Parathyroid adenoma (tissue), 2 donors: ENCODE results near the gene NEUROD1.

ENCODE experiments used
- H2AFZ ChIP-seq: fragments of 300-600 bp; sonication (generic); one replicate; pipeline ENCODE4 v1.7.0; 2017; ENCODE audit warnings: antibody characterized with exemption, mild to moderate bottlenecking
- H3K27ac ChIP-seq: fragments of 300-600 bp; sonication (generic); one replicate; pipeline ENCODE4 v1.7.0; 2017
- H3K27me3 ChIP-seq: fragments of 300-600 bp; sonication (generic); one replicate; pipeline ENCODE4 v1.7.0; 2017; ENCODE audit warnings: low read length; ENCODE audit not compliant: control insufficient read depth, insufficient read depth
- H3K36me3 ChIP-seq: fragments of 300-600 bp; sonication (generic); one replicate; pipeline ENCODE4 v1.7.0; 2017; ENCODE audit warnings: low read length; ENCODE audit not compliant: control insufficient read depth, insufficient read depth
- H3K4me1 ChIP-seq: fragments of 300-600 bp; sonication (generic); one replicate; pipeline ENCODE4 v1.7.0; 2017; ENCODE audit warnings: control low read depth
- H3K4me2 ChIP-seq: fragments of 300-600 bp; sonication (generic); one replicate; pipeline ENCODE4 v1.7.0; 2017; ENCODE audit warnings: low read length
- H3K4me3 ChIP-seq: fragments of 300-600 bp; sonication (generic); one replicate; pipeline ENCODE4 v1.7.0; 2017; ENCODE audit warnings: low read depth, low read length
- H3K79me2 ChIP-seq: fragments of 300-600 bp; sonication (generic); one replicate; pipeline ENCODE4 v1.7.0; 2017; ENCODE audit warnings: control low read depth
- H3K9ac ChIP-seq: fragments of 300-600 bp; sonication (generic); one replicate; pipeline ENCODE4 v1.7.0; 2017; ENCODE audit warnings: mild to moderate bottlenecking
- H3K9me3 ChIP-seq: fragments of 300-600 bp; sonication (generic); one replicate; pipeline ENCODE4 v1.7.0; 2017; ENCODE audit warnings: low read length; ENCODE audit not compliant: control insufficient read depth
- TF ChIP-seq, protein P1 (sequence below): fragments of 300-600 bp; sonication (generic); IDR thresholded peaks from one replicate; pipeline ENCODE4 v1.7.0; 2017; ENCODE audit warnings: antibody characterized with exemption, mild to moderate bottlenecking
- donor health status: primary hyperparathyroidism.

The NEUROD1 gene

GRCh38 chr2:181628590-181629585, 51.4 kb downstream of the NEUROD1 start:
- TF ChIP-seq, protein P1, sequence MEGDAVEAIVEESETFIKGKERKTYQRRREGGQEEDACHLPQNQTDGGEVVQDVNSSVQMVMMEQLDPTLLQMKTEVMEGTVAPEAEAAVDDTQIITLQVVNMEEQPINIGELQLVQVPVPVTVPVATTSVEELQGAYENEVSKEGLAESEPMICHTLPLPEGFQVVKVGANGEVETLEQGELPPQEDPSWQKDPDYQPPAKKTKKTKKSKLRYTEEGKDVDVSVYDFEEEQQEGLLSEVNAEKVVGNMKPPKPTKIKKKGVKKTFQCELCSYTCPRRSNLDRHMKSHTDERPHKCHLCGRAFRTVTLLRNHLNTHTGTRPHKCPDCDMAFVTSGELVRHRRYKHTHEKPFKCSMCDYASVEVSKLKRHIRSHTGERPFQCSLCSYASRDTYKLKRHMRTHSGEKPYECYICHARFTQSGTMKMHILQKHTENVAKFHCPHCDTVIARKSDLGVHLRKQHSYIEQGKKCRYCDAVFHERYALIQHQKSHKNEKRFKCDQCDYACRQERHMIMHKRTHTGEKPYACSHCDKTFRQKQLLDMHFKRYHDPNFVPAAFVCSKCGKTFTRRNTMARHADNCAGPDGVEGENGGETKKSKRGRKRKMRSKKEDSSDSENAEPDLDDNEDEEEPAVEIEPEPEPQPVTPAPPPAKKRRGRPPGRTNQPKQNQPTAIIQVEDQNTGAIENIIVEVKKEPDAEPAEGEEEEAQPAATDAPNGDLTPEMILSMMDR = no peak
- Histone ChIP-seq H3K4me3 (no peak overlapping the region), H2AFZ (no peak overlapping the region), H3K79me2 (no peaks in the 10 kb centered on the region), H3K27ac (no peak overlapping the region), H3K36me3 (no peaks in the 10 kb centered on the region), H3K4me2 (no peak overlapping the region), H3K4me1 (no peaks in the 10 kb centered on the region), H3K9ac (no peak overlapping the region), H3K9me3 (no peaks in the 10 kb centered on the region), H3K27me3 (no peaks in the 10 kb centered on the region)

DNA sequence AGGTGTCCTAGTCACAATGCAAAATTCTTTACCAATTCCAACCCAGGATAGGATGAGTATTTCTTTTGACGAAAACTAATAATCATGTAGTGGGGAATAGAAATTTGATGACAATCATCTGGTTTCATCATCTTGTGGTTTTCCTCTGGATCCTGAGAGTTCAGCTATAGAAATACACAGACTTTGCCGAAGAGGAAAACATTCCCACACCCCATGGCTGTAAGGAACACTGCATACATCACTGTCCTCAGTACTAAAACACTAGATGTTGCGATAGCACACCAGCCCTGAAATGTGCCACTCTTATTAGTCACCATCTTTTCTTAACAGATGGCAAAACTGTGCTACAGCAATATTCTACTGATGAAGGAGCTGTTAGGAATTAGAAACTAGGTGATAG, 52.8 kb downstream of the NEUROD1 start:
- no peaks in the 10 kb centered on the region for H3K27me3 ChIP-seq
- H3K79me2 ChIP-seq = no peaks in the 10 kb centered on the region
- H3K36me3 ChIP-seq = no peaks in the 10 kb centered on the region
- H3K4me2 ChIP-seq = no peak overlapping the region
- no peak overlapping the region for H3K27ac ChIP-seq
- H3K4me1 ChIP-seq = no peaks in the 10 kb centered on the region
- no peak overlapping the region for H2AFZ ChIP-seq
- no peak overlapping the region for H3K4me3 ChIP-seq
- TF ChIP-seq, protein P1 = no peak
- H3K9me3 ChIP-seq = no peaks in the 10 kb centered on the region
- no peak overlapping the region for H3K9ac ChIP-seq

DNA sequence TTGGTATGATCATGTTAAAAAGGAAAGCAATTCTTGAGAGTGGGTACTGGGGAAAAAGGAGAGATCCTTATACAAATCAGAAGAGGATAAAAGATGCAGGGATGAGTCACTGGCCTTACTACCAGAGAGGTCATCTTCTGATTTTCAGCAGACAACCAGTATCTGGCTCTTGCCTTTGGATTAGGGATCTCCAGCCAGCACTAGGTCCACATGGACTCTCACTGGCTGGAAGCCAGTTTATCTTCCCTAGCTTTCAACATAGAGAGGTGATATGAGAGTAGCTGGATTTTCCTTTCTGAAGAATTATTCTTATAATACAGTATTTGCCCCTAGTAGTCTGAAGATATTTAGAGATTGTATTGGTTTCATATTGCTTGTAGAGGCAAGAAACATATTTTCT, 53.6 kb downstream of the NEUROD1 start:
- H3K79me2 ChIP-seq = no peaks in the 10 kb centered on the region
- TF ChIP-seq, protein P1 = no peak
- H3K4me2 ChIP-seq = no peak overlapping the region
- no peak overlapping the region for H2AFZ ChIP-seq
- H3K9ac ChIP-seq = no peak overlapping the region
- no peaks in the 10 kb centered on the region for H3K4me1 ChIP-seq
- H3K9me3 ChIP-seq = no peaks in the 10 kb centered on the region
- H3K36me3 ChIP-seq = no peaks in the 10 kb centered on the region
- H3K27me3 ChIP-seq = no peaks in the 10 kb centered on the region
- no peak overlapping the region for H3K4me3 ChIP-seq
- H3K27ac ChIP-seq = no peak overlapping the region
